H1 (cell line): Measurements from ENCODE around the gene TMEM174.

ENCODE experiments used
- BRCA1 ChIP-seq: IDR thresholded peaks from 2 replicates; pipeline ENCODE4 v1.6.1; 2012; ENCODE audit warnings: low read depth, low read length, improper control_type of control experiment
- CBX8 ChIP-seq: fragments of 300-800, 300-1000 bp; sonication (generic); IDR thresholded peaks from 2 replicates; pipeline ENCODE4 v1.7.1; 2016; ENCODE audit warnings: low read depth, low read length, borderline replicate concordance
- CHD7 ChIP-seq: fragments of 300-600 bp; sonication (generic); IDR thresholded peaks from 2 replicates; pipeline ENCODE4 v1.7.1; 2012; ENCODE audit warnings: low read length, moderate library complexity, mild to moderate bottlenecking, inconsistent platforms; ENCODE audit not compliant: insufficient replicate concordance
- CTCF ChIP-seq, 3 experiments: IDR thresholded peaks; 1 replicate in 2 of 3; 2 replicates in 1 of 3; pipeline versions ENCODE4 v1.5.1 to v1.6.1; 2011; ENCODE audit warnings: low read length in 3 of 3, mild to moderate bottlenecking in 3 of 3, inconsistent platforms in 2 of 3, low read depth in 1 of 3, moderate library complexity in 1 of 3; ENCODE audit not compliant: insufficient read depth in 1 of 3; ENCODE audit errors: control extremely low read depth in 1 of 3
- EP300 ChIP-seq, 2 experiments: IDR thresholded peaks; 1 replicate in 1 of 2; 2 replicates in 1 of 2; pipeline ENCODE4 v1.6.1; 2011 to 2012; ENCODE audit warnings: low read depth in 2 of 2, low read length in 2 of 2, mild to moderate bottlenecking in 2 of 2, borderline replicate concordance in 1 of 2, inconsistent platforms in 1 of 2, moderate library complexity in 1 of 2
- JUND ChIP-seq: IDR thresholded peaks from 2 replicates; pipeline ENCODE4 v1.6.1; 2011; ENCODE audit warnings: mild to moderate bottlenecking, improper control_type of control experiment, low read length
- MAX ChIP-seq: IDR thresholded peaks from 2 replicates; pipeline ENCODE4 v1.6.1; 2012; ENCODE audit warnings: inconsistent platforms
- PHF8 ChIP-seq: fragments of 200-600 bp; sonication (generic); conservative IDR thresholded peaks from 2 replicates; pipeline ENCODE4 v1.7.1; 2012; ENCODE audit warnings: low read depth, mild to moderate bottlenecking, inconsistent platforms, low read length, moderate library complexity
- POLR2A ChIP-seq, 2 experiments: IDR thresholded peaks; 1 replicate in 1 of 2; 2 replicates in 1 of 2; pipeline ENCODE4 v1.6.1; 2011; ENCODE audit warnings: low read depth in 2 of 2, low read length in 2 of 2, mild to moderate bottlenecking in 2 of 2; ENCODE audit errors: control extremely low read depth in 1 of 2
- POLR2AphosphoS5 ChIP-seq: IDR thresholded peaks from 2 replicates; pipeline ENCODE4 v1.6.1; 2011; ENCODE audit warnings: low read depth, low read length
- RFX5 ChIP-seq: IDR thresholded peaks from 2 replicates; pipeline ENCODE4 v1.6.1; 2011; ENCODE audit warnings: low read depth, low read length, improper control_type of control experiment, borderline replicate concordance
- SP4 ChIP-seq: IDR thresholded peaks from 2 replicates; pipeline ENCODE4 v1.6.1; 2012; ENCODE audit warnings: low read length, inconsistent platforms
- TF ChIP-seq, protein P1 (sequence below): IDR thresholded peaks from 2 replicates; pipeline ENCODE4 v1.6.1; 2011; ENCODE audit warnings: low read depth, mild to moderate bottlenecking, low read length; ENCODE audit not compliant: insufficient read depth

GRCh38 chr5:73204332-73204731 lies 31.3 kb downstream of the TMEM174 start:
- TF ChIP-seq SP4 (no peak), POLR2A (IDR thresholded peaks at IDR 0.05; ENCODE audit: control extremely low read depth in 1 of 2, low read depth in 2 of 2, low read length in 2 of 2) (no peak), CTCF (IDR thresholded peaks at IDR 0.05; ENCODE audit: control extremely low read depth in 1 of 3, insufficient read depth in 1 of 3, low read depth in 1 of 3, low read length in 3 of 3) (no peak), CBX8 (no peak), JUND (no peak), CHD7 (no peak), BRCA1 (no peak), MAX (no peak), EP300 (IDR thresholded peaks at IDR 0.05; ENCODE audit: borderline replicate concordance in 1 of 2, low read depth in 2 of 2, low read length in 2 of 2) (no peak), POLR2AphosphoS5 (no peak), PHF8 (no peak), RFX5 (no peak)
- TF ChIP-seq, protein P1, sequence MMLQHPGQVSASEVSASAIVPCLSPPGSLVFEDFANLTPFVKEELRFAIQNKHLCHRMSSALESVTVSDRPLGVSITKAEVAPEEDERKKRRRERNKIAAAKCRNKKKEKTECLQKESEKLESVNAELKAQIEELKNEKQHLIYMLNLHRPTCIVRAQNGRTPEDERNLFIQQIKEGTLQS = no peak
